GM15510 (cell line): ENCODE results near the gene ZBTB38.

Source experiments
- POLR2A ChIP-seq: IDR thresholded peaks from 3 replicates; pipeline ENCODE4 v1.6.1; 2011; ENCODE audit warnings: borderline replicate concordance; ENCODE audit not compliant: insufficient read length; ENCODE audit errors: extremely low read depth

The ZBTB38 gene

DNA sequence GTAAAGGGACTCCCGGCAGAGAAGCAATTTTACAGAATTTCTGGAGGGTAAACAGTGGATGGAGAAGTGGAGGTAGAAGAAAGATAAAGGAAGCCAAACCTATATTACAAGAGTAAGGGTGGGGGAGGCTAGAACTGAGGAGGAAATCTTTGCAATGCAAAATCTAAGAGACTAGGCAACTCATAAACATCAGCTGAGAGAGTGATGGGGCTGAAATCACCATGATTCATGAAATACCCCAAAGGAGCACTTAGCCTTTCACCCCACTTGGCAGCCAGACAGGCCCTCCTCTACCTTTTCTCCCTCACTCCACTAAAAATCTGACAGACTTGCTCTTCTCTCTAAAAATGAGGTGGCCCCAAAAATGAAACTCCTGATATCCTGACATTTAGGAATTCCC lies 19.5 kb upstream of the ZBTB38 start:
- no peak for TF ChIP-seq POLR2A

DNA sequence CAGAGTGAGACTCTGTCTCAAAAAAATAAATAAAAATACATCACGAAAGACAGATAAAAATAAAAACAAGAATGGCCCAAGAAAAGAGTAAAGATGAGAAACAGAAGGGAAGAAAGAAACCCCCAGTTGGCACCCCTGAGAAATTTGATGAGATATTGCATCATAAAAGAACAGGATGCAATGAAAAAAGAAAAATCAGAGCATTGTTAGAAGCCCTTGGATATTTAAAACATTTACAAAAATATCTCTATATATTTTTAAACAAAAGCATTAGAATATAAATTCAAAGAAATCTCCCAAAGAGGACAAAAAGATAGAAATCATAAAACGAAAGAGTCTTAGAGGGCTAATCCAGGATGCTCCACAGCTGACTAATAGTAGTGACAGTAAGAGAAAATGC lies 18.6 kb upstream of the ZBTB38 start:
- no peak for TF ChIP-seq POLR2A

DNA sequence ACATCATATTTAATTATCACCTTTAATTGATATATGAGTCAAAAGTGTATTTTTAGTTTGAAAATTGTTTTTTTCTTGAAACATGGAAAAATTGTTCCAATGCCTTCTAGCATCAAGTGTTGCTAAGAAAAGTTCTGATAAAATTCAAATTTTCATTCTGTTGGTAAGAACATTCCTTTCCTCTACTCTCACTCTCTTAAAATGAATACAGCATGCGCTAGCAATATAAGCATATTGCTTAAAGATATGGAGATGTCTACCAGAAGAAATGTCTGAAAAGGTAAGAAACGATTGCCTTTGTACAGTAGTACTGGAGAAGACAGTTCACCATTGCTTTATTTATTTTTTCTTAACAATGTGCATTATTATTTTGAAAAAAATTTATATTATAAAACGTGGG lies 17.6 kb upstream of the ZBTB38 start:
- TF ChIP-seq POLR2A = no peak

DNA sequence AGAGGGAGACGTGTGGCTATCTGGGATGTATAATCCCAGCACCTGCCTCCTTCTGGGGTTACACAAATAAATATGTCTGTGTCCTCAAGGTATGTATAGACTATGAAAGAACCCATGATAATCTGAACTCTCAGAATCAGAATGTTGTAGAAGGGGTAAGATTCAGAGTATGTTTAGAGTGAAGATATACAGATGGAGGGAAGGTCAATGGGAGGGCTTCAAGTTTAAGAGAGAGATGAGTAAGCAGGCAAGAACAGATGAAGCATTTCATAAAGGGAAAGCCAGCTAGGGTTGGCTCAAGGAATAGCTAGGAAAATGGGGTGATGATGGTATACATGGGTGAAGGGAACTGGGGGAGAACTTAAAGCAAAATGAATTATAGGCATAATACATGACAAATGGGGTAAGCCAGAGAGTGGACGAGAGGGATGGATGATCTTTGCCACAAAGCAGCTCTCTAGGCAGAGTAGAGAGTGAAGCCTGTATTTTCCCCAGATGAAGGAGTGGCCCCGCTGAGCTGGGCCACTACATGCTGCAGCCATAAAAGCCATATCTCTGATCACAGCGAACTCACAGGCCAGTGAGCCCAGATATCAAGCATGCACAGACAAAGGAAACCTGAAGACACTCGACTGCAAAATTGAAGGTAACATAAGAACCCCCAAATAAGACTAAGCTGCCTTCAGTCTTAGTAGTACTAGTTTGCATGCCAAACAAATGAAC lies 15.9 kb upstream of the ZBTB38 start:
- TF ChIP-seq POLR2A = no peak

DNA sequence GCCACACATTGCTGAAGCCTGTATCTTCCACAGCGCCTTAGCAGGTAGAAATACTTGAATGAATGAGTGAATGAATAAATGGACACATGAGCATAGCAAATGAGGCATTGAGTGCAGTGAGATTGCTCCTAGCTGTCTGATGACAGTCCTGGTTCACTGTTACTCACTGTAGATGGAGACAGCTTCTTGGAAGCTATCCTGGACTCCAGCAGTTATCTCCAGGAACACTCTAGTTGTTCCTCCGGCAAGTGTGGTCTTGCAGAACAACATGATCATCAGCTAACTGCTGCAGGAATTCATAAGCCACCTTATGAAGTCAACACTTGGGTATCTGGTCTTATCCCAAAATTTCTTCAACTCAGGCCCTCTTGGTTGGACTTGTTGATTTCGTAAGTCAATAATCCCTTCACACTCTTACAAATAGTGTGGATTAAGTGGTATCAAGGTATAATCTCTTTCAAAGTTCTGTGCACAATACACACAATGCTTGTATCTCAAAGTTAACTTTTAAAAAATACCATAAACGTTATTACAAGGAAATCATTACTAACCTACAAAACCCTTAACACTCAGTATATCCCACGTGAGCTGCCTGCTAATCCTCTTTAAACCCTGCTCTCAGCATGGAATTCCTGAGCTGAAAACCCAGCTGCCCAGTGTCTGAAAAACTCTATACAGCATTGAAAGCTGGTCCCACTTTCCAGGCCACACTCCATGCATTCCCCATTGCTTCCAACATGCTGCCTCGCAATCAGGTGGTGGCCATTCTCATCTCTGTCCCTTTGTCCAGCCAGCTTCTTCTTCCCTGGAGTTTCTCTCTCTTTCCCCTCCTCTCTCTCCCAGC lies 14.4 kb upstream of the ZBTB38 start:
- TF ChIP-seq POLR2A = no peak

DNA sequence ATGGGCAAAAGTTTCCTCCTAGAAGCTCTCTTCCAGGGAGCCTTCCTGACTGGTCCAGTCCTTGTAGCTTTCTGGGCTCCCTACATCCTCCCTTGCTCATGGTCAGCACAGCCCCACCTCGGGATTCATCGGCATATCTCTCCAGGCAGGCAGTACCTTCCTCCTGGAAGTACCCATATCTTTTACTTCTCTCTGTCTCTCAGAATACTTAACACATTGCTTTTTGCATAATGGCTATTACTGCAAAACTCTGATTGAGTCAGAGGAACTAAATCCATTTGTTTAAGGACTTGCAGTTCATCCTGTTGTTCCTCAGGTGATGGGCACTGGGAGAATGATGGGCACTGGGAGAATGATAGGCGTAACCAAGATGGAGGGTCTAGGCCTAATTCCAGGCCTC lies 13.8 kb upstream of the ZBTB38 start:
- no peak for TF ChIP-seq POLR2A

DNA sequence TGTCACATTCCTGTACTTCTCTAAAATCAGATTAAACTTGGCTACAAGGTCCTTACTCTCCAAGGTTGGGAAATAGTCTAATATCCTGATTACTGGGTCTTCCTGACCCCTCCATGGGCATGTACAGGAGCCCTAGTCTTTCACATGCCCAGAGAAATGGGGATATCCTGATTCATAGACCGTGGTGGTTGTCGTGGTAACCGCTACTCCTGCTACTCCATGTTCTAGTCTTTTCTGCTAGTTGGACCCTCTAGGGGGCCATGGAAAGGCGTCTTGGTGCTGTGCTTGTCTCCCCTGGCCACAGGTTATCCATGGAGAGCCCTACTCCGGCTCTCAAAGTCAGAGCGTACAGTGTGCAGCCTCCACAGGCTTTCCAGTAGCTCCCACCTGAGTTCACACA lies 13.1 kb upstream of the ZBTB38 start:
- no peak for TF ChIP-seq POLR2A

DNA sequence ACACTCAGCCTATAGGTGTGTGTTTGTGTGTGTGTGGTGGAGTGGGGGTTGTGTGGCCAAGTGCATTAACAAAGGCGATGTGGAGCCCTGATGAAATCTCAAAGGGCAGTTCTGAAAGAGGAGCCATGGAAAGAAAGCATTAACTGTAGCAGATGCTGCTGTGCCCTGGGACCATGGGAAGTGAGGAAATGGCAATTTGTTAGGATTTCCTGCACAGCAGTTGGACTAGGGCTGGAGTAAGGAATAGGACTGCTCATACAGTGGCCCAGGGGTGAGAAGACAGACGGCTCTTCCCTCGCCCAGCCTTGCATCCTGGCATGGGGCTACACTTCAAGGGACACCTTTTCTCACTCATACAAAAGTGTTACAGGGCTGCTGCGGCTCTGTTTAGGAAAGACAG lies 12.3 kb upstream of the ZBTB38 start:
- TF ChIP-seq POLR2A = no peak

DNA sequence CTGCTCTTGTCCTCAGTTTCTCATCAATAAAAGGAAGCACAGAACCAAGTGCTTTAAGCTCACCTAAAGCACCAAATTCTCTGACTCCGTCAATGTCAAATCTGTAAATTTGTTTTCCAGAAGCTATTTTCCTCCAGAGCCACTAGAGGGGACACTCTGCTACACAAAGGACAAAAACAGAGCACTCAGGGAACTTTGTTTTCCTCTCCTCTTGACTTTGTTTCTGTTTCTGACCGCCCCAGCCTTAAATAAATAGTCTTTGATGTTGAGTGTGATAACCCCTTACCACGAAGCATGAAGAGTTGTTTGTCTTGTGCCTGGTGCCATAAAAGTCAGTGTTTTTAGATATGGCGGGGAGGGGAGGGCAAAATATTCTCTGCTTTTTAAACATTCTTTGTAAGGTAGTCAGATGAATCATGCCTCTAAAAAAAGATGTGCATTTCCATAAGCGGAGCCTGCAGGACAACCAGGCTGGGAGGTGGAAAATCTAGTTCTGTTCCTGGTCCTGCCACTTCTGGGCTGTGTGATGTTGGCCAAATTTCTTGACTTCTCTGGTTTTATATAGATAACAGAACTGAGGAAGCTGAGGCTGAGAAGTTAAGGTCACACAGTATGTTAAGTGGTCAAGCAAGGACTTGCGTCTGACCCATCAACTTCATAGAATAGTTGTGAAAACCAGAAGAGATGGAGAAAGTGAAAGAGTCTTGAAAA lies 7.3 kb upstream of the ZBTB38 start:
- no peak for TF ChIP-seq POLR2A

DNA sequence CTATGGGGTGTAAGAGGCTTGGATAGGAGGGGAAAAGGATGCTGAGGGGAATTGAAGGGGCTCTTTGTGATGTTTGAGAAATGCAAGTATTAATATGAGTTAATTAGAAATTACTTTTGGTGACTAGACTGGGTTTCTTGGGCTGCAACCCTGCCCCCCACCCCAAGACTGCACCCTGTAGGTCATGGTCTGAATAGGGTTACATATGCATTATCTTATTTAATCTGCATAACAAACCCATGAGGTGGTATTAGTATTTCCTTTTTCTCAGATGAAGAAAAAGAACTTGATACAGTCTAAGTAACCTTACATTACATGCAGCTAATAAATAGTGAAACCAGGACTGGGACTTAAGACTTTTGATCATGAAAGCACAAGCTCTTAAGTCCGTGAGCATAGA lies 5.6 kb upstream of the ZBTB38 start:
- no peak for TF ChIP-seq POLR2A

DNA sequence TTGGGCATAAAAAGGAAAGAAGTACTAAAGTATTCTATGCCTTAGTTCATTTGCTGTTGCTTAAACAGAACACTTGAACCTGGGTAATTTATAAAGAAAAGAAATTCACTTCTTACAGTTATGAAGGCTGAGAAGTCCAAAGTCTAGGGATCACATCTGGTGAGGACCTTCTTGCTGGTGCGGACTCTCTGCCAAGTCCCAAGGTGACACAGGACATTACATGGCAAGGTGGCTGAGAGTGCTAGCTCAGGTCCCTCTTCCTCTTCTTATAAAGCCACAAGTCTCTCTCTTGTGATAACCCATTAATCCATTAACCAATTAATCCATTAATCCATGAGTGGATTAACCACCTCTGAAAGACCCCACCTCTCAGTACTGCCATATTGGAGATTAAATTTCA lies 3.1 kb upstream of the ZBTB38 start:
- no peak for TF ChIP-seq POLR2A

DNA sequence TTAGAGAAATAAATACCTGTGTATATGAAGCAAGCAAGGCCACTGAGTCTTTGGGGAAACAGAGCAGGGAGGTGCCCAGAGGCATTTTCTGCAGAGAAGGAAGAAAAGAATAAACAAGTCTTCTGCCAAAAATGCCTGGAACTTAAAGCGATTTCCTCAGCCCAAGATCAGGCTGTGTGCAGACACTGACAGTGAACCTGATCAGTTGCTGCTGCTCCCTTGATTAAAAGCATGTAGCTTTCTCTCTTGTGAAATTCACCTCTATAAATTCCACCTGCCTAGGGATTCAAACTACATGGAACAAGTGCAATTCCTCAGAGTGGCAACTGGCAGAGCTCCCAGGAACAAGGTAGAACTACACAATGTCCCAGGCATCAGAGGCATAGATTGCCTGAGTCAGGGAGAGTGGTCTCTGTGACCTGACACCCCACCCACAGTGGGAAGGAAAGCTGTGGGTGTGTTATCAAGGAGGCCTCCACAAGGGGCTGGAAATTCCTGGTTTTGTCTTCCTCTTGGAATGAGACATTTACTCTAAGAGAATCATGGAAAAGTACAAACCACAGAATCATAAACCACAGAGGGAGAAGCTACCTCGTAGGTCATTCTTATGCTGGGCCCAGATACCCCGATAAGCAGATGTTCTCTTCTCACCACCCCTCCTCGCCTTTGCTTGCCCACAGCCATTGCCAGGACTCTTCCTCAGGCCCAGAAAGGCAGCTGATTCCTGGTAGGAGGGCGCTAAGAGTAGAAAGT lies 1.8 kb upstream of the ZBTB38 start:
- TF ChIP-seq POLR2A = no peak

DNA sequence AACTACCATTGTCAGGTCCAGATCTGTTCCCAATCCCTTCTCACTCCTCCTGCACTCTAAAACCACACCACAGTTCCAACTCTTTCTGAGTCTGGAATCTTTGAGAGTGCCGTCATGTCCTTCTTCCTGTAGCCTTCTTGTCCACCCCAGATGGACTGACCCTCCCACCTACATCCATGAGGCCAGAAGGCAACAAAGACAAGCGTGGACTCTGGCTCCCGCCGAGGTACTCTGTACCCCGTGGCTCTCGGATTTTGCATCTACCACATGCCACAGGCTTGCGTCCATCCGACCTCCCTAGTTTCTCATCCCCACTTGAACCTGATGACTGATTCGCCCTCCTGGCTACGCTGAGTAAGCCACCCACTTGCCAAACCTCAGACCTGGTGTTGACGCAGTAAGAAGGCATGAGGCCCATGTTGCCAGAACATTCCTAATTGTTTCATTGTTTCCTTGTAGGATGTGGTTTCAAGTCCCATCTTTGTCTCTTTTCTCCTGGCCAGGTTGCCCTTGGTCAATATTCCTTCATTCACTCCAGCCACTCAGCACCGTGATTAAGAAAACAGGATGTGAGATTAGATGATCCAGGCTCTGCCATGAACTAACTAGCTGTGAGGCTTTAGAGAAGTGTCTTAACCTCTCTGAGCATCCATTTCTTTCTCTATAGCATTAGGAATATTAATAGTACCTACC lies 1.1 kb upstream of the ZBTB38 start:
- no peak for TF ChIP-seq POLR2A
